ENCODE measurements around the gene HSFX3.
"Not testable (repeated sequence)": the region's sequence is repeated elsewhere in the genome, so short reads cannot be mapped to it uniquely, and the experiment has no call there.

Gene HSFX3, protein sequence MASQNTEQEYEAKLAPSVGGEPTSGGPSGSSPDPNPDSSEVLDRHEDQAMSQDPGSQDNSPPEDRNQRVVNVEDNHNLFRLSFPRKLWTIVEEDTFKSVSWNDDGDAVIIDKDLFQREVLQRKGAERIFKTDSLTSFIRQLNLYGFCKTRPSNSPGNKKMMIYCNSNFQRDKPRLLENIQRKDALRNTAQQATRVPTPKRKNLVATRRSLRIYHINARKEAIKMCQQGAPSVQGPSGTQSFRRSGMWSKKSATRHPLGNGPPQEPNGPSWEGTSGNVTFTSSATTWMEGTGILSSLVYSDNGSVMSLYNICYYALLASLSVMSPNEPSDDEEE

DNA sequence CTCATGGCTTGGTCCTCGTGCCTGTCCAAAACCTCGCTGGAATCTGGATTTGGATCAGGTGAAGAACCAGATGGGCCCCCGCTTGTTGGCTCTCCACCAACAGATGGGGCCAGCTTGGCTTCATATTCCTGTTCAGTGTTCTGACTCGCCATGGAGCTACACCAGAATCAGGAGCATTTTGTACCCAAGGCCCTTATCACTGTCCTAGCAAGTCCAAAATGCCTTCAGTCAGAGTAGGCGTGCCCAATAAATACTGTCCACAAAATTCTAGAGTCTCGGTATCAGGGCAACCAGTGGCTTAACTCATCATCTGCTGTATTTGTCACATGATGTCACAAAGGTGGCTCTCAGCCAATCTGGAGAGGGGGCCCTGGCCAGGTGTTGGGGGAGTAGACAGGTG, at the start of gene HSFX3:
Gene HSFX3 (minus strand): TSS at position 224 of the 400 bp plus-strand sequence. CDS start 72 bp downstream, at position 152.
- not testable (repeated sequence) for H3K9me3 ChIP-seq (ENCODE audit: control insufficient read depth, insufficient read depth, low read length); H3K4me1 ChIP-seq (ENCODE audit: control insufficient read depth, insufficient read depth, low read length); H3K27ac ChIP-seq (ENCODE audit: low read depth, low read length); H3K9ac ChIP-seq (ENCODE audit: low read depth, low read length); H3K4me3 ChIP-seq (ENCODE audit: low read depth, low read length); H3K27me3 ChIP-seq (ENCODE audit: control insufficient read depth, insufficient read depth, low read length); H3K36me3 ChIP-seq (ENCODE audit: control insufficient read depth, insufficient read depth, low read length)

DNA sequence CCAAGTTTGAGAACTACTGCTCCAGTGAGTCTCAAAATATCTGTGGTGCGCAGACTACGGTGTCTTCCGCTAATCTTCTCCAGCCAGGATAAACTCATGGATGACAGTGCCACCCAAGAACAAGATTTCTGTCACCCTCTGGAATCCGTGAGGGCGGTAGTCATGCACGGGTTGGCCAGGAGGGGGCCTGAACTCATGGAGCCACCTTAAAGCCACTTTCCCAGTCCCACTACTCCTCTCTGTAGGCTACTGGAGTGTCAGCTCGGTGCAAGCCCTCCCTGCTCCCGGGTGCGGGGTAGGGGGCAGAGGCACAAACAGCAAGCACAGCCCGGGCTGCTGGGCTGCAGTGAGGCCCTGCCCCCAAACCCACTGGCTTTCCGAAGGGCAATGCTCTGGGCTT, 48.9 kb upstream of the HSFX3 start:
- H3K9me3 ChIP-seq (ENCODE audit: control insufficient read depth, insufficient read depth, low read length); H3K27ac ChIP-seq (ENCODE audit: low read depth, low read length); H3K27me3 ChIP-seq (ENCODE audit: control insufficient read depth, insufficient read depth, low read length); H3K36me3 ChIP-seq (ENCODE audit: control insufficient read depth, insufficient read depth, low read length); H3K9ac ChIP-seq (ENCODE audit: low read depth, low read length); H3K4me3 ChIP-seq (ENCODE audit: low read depth, low read length); H3K4me1 ChIP-seq (ENCODE audit: control insufficient read depth, insufficient read depth, low read length): not testable (repeated sequence)

DNA sequence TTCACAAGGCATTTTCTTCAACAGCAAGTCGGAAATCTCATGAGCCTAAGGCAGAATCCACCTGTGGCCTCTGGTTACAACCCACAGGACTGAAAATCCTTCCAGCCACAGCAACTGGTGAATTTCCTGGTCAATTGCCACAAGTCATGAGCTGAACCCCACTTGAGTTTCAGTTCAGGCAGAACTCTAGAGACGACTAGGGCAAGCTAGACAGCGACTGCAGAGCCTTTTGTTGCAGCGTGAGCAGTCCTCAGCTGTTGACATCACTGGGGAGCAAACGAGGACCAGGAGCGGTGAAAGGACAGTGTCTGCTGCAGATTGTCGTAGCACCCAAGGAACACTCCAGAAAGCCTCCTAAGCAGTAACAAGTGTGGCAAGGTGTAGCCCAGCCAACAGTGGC, 46.2 kb upstream of the HSFX3 start:
- H3K9ac ChIP-seq (ENCODE audit: low read depth, low read length); H3K9me3 ChIP-seq (ENCODE audit: control insufficient read depth, insufficient read depth, low read length); H3K27ac ChIP-seq (ENCODE audit: low read depth, low read length); H3K27me3 ChIP-seq (ENCODE audit: control insufficient read depth, insufficient read depth, low read length); H3K4me3 ChIP-seq (ENCODE audit: low read depth, low read length); H3K4me1 ChIP-seq (ENCODE audit: control insufficient read depth, insufficient read depth, low read length); H3K36me3 ChIP-seq (ENCODE audit: control insufficient read depth, insufficient read depth, low read length): not testable (repeated sequence)

- H3K36me3 ChIP-seq (ENCODE audit: control insufficient read depth, insufficient read depth, low read length); H3K9me3 ChIP-seq (ENCODE audit: control insufficient read depth, insufficient read depth, low read length); H3K4me3 ChIP-seq (ENCODE audit: low read depth, low read length); H3K9ac ChIP-seq (ENCODE audit: low read depth, low read length); H3K27me3 ChIP-seq (ENCODE audit: control insufficient read depth, insufficient read depth, low read length); H3K27ac ChIP-seq (ENCODE audit: low read depth, low read length); H3K4me1 ChIP-seq (ENCODE audit: control insufficient read depth, insufficient read depth, low read length): not testable (repeated sequence)
These were observed 45.5 kb upstream of the HSFX3 start, which contains the start of gene HSFX2 for GRCh38 chrX:149595214-149595613. HSFX2 (minus strand) TSS chrX:149595314; CDS start chrX:149594700, 614 bp downstream.

DNA sequence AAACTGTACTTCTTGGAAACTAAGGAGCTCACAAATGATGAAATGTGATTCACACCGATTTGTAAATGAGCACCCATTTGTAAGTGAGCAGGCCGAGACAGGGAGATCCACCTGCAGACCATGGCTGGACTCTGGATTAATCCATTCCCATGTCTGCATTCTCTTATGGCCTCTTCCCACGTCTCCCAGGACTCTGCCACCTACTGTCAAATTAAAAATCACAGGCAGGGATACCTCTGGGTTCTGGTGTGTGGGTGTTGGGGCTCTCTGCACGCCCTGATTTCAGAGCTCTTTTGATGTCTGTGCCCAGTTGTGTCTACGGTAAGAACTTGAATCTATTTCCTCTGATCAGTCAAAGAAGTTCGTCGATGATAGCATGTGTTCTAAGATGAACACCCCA, 41.3 kb upstream of the HSFX3 start:
- H3K27ac ChIP-seq (ENCODE audit: low read depth, low read length); H3K27me3 ChIP-seq (ENCODE audit: control insufficient read depth, insufficient read depth, low read length); H3K4me1 ChIP-seq (ENCODE audit: control insufficient read depth, insufficient read depth, low read length); H3K4me3 ChIP-seq (ENCODE audit: low read depth, low read length); H3K9me3 ChIP-seq (ENCODE audit: control insufficient read depth, insufficient read depth, low read length); H3K9ac ChIP-seq (ENCODE audit: low read depth, low read length); H3K36me3 ChIP-seq (ENCODE audit: control insufficient read depth, insufficient read depth, low read length): not testable (repeated sequence)

DNA sequence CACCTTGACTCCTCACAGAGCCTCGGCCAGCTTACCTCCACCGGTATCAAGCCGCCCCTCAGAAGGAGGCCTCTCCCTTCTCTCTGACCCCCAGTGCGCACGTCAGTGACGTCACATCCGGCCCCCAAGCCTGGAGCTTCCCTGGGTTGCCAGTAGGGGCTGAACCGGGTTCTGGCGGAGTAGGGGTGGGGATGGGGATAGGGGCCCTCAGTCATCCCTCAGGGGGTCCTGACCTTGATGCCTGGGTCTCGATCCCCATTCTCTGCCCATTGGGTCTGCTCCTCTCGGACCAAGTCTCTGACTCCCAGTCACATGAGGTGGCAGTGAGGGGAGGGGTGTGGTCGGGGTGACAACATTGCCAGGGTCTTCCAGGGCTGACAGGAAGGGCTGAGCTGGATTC, 37.6 kb upstream of the HSFX3 start, which contains the start of gene MAGEA9B:
Gene MAGEA9B (minus strand): TSS at position 101 of the 400 bp plus-strand sequence. CDS start 4,280 bp downstream, outside the sequence.
- not testable (repeated sequence) for H3K27me3 ChIP-seq (ENCODE audit: control insufficient read depth, insufficient read depth, low read length); H3K4me3 ChIP-seq (ENCODE audit: low read depth, low read length); H3K9me3 ChIP-seq (ENCODE audit: control insufficient read depth, insufficient read depth, low read length); H3K9ac ChIP-seq (ENCODE audit: low read depth, low read length); H3K4me1 ChIP-seq (ENCODE audit: control insufficient read depth, insufficient read depth, low read length); H3K27ac ChIP-seq (ENCODE audit: low read depth, low read length); H3K36me3 ChIP-seq (ENCODE audit: control insufficient read depth, insufficient read depth, low read length)

- not testable (repeated sequence) for H3K4me1 ChIP-seq (ENCODE audit: control insufficient read depth, insufficient read depth, low read length); H3K27me3 ChIP-seq (ENCODE audit: control insufficient read depth, insufficient read depth, low read length); H3K9me3 ChIP-seq (ENCODE audit: control insufficient read depth, insufficient read depth, low read length); H3K36me3 ChIP-seq (ENCODE audit: control insufficient read depth, insufficient read depth, low read length); H3K9ac ChIP-seq (ENCODE audit: low read depth, low read length); H3K4me3 ChIP-seq (ENCODE audit: low read depth, low read length); H3K27ac ChIP-seq (ENCODE audit: low read depth, low read length)
These were observed 35.9 kb upstream of the HSFX3 start for GRCh38 chrX:149585631-149586030.

GRCh38 chrX:149573456-149573855, 23.7 kb upstream of the HSFX3 start:
- not testable (repeated sequence) for H3K27ac ChIP-seq (ENCODE audit: low read depth, low read length); H3K9ac ChIP-seq (ENCODE audit: low read depth, low read length); H3K4me1 ChIP-seq (ENCODE audit: control insufficient read depth, insufficient read depth, low read length); H3K9me3 ChIP-seq (ENCODE audit: control insufficient read depth, insufficient read depth, low read length); H3K36me3 ChIP-seq (ENCODE audit: control insufficient read depth, insufficient read depth, low read length); H3K4me3 ChIP-seq (ENCODE audit: low read depth, low read length); H3K27me3 ChIP-seq (ENCODE audit: control insufficient read depth, insufficient read depth, low read length)

DNA sequence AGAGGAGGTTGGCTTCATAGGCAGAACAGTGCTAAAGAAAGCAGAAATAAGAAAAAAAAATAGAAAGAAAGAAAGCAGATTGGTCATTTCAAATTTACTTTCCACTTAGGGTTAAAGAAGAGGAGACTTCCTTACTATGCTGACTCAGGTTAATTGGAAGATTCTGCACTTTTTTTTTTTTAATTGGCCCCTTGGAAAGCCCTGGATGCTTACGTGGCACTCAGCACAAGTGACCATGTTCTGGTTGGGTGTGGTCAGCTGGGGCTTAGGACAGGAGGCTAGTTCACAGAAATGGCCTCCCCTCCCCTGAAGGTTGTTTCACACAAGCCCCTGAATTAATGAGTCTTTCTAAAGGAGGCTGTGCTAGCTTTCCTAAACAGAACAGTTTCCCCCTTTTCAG, 23.0 kb upstream of the HSFX3 start:
- H3K27ac ChIP-seq (ENCODE audit: low read depth, low read length), result no peak overlapping the region
- H3K4me3 ChIP-seq (ENCODE audit: low read depth, low read length), result no peak overlapping the region
- H3K36me3 ChIP-seq (ENCODE audit: control insufficient read depth, insufficient read depth, low read length), result no peaks in the 10 kb centered on the region
- H3K9me3 ChIP-seq (ENCODE audit: control insufficient read depth, insufficient read depth, low read length), result peaks cover 7% of the 10 kb centered on the region; the same call in 1 of the 2 replicates
- no peaks in the 10 kb centered on the region for H3K27me3 ChIP-seq (ENCODE audit: control insufficient read depth, insufficient read depth, low read length)
- H3K9ac ChIP-seq (ENCODE audit: low read depth, low read length), result no peak overlapping the region
- H3K4me1 ChIP-seq (ENCODE audit: control insufficient read depth, insufficient read depth, low read length), result 0 out of 2 replicates have a peak, but pooled peaks cover 5% of the 10 kb centered on the region

- Histone ChIP-seq H3K36me3 (ENCODE audit: control insufficient read depth, insufficient read depth, low read length) (no peaks in the 10 kb centered on the region), H3K9me3 (ENCODE audit: control insufficient read depth, insufficient read depth, low read length) (peaks cover 7% of the 10 kb centered on the region; the same call in 1 of the 2 replicates), H3K4me3 (ENCODE audit: low read depth, low read length) (no peak overlapping the region), H3K9ac (ENCODE audit: low read depth, low read length) (no peak overlapping the region), H3K4me1 (ENCODE audit: control insufficient read depth, insufficient read depth, low read length) (0 out of 2 replicates have a peak, but pooled peaks cover 5% of the 10 kb centered on the region), H3K27ac (ENCODE audit: low read depth, low read length) (no peak overlapping the region), H3K27me3 (ENCODE audit: control insufficient read depth, insufficient read depth, low read length) (no peaks in the 10 kb centered on the region)
These were observed 22.0 kb upstream of the HSFX3 start for GRCh38 chrX:149571770-149572169.

DNA sequence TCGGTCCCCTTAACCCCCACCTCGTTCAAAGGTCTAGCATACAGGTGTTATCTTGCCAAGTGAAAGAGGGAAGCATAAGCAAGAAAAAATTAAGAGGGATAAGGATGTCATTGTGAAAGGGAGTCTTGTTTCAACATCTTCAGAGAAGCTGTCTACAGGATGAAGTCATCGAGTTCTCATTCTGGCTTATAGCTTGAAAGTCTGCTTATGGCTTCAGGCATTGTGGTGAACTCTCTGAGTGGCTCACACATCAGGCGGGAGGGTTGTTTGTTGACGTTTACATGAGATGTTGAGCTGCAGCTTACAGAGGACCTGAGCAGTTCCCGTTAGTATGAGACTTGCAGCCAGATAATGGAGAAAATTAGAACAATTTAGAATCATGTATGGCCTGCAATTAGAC, 20.9 kb upstream of the HSFX3 start:
- Histone ChIP-seq H3K4me3 (ENCODE audit: low read depth, low read length) (no peak overlapping the region), H3K4me1 (ENCODE audit: control insufficient read depth, insufficient read depth, low read length) (0 out of 2 replicates have a peak, but pooled peaks cover 5% of the 10 kb centered on the region), H3K9ac (ENCODE audit: low read depth, low read length) (no peak overlapping the region), H3K9me3 (ENCODE audit: control insufficient read depth, insufficient read depth, low read length) (peaks cover 7% of the 10 kb centered on the region; the same call in 1 of the 2 replicates), H3K27me3 (ENCODE audit: control insufficient read depth, insufficient read depth, low read length) (no peaks in the 10 kb centered on the region), H3K36me3 (ENCODE audit: control insufficient read depth, insufficient read depth, low read length) (no peaks in the 10 kb centered on the region), H3K27ac (ENCODE audit: low read depth, low read length) (no peak overlapping the region)
